A549 (cell line): Measurements from ENCODE around the gene YPEL1.

Experiments
- BHLHE40 ChIP-seq: IDR thresholded peaks from 2 replicates; pipeline ENCODE4 v1.6.1; 2012; ENCODE audit warnings: low read depth, low read length, inconsistent platforms
- CTCF ChIP-seq: fragments of >200 bp; sonication (Bioruptor Twin); formaldehyde crosslinking; IDR thresholded peaks from 3 replicates; pipeline ENCODE4 v1.5.1; 2016
- EP300 ChIP-seq, 2 experiments: fragments of >200 bp; sonication (Bioruptor Twin); formaldehyde crosslinking; IDR thresholded peaks; 2 replicates in 1 of 2; 3 replicates in 1 of 2; pipeline ENCODE4 v1.6.1; 2016 to 2017
- ESRRA ChIP-seq: fragments of 150-350 bp; IDR thresholded peaks from 2 replicates; pipeline ENCODE4 v1.6.1; 2014; ENCODE audit warnings: mild to moderate bottlenecking, low read length, borderline replicate concordance
- GATA3 ChIP-seq: IDR thresholded peaks from 2 replicates; pipeline ENCODE4 v1.6.1; 2012; ENCODE audit warnings: borderline replicate concordance
- KDM1A ChIP-seq: fragments of 200-600 bp; sonication (generic); IDR thresholded peaks from 2 replicates; pipeline ENCODE4 v1.6.1; 2016; ENCODE audit warnings: low read depth, mild to moderate bottlenecking
- MAX ChIP-seq: IDR thresholded peaks from 2 replicates; pipeline ENCODE4 v1.6.1; 2012
- MAZ ChIP-seq: fragments of 150-350 bp; IDR thresholded peaks from 2 replicates; pipeline ENCODE4 v1.6.1; 2014; ENCODE audit warnings: antibody characterized with exemption, low read depth, low read length, borderline replicate concordance
- PHF8 ChIP-seq: fragments of 200-600 bp; sonication (generic); IDR thresholded peaks from 2 replicates; pipeline ENCODE4 v1.6.1; 2016; ENCODE audit warnings: low read depth, mild to moderate bottlenecking, antibody characterized with exemption, moderate library complexity, borderline replicate concordance
- RAD21 ChIP-seq, 2 experiments: fragments of >200 bp in 1 of 2; sonication (Bioruptor Twin) in 1 of 2; formaldehyde crosslinking in 1 of 2; IDR thresholded peaks in 1 of 2; conservative IDR thresholded peaks in 1 of 2; 2 replicates in 1 of 2; 3 replicates in 1 of 2; pipeline ENCODE4 v1.6.1; 2012 to 2018; ENCODE audit warnings: inconsistent platforms in 1 of 2
- SREBF2 ChIP-seq: fragments of 450-650 bp; IDR thresholded peaks from 2 replicates; pipeline ENCODE4 v1.6.1; 2014; ENCODE audit warnings: mild to moderate bottlenecking, moderate library complexity
- USF2 ChIP-seq: fragments of 450-650 bp; IDR thresholded peaks from 2 replicates; pipeline ENCODE4 v1.6.1; 2014; ENCODE audit warnings: antibody characterized with exemption

GRCh38 chr22:21771631-21771976 is 36.0 kb upstream of the YPEL1 start:
- TF ChIP-seq EP300 (IDR thresholded peaks at IDR 0.05) (no peak), RAD21 (conservative IDR thresholded peaks at IDR 0.05 in 1 of 2, IDR thresholded peaks at IDR 0.05 in 1 of 2) (no peak), GATA3 (no peak), CTCF (no peak), KDM1A (no peak), USF2 (no peak), MAX (no peak), MAZ (no peak), PHF8 (no peak), ESRRA (no peak), BHLHE40 (no peak), SREBF2 (no peak)
